Liver (tissue), 3 donors: ENCODE measurements around the gene NPR2.

Experiments used
- CTCF ChIP-seq: fragments of 150-350 bp; IDR thresholded peaks from 2 replicates; pipeline ENCODE4 v1.5.1; 2017; ENCODE audit warnings: improper control_type of control experiment, low read depth, low read length; ENCODE audit not compliant: missing input control
- FOXA1 ChIP-seq: IDR thresholded peaks from 2 replicates; pipeline ENCODE4 v1.6.1; 2016; ENCODE audit warnings: antibody characterized with exemption
- GABPA ChIP-seq, 2 donors: IDR thresholded peaks in 1 of 2; conservative IDR thresholded peaks in 1 of 2; 2 replicates each; pipeline ENCODE4 v1.6.1; 2016; ENCODE audit warnings: antibody characterized with exemption in 2 of 2, mild to moderate bottlenecking in 1 of 2, moderate library complexity in 1 of 2
- HNF4G ChIP-seq: IDR thresholded peaks from 2 replicates; pipeline ENCODE4 v1.6.1; 2016; ENCODE audit warnings: antibody characterized with exemption
- MAX ChIP-seq: IDR thresholded peaks from 2 replicates; pipeline ENCODE4 v1.6.1; 2016; ENCODE audit warnings: antibody characterized with exemption
- RAD21 ChIP-seq, 2 donors: IDR thresholded peaks; 2 replicates each; pipeline ENCODE4 v1.6.1; 2016; ENCODE audit warnings: antibody characterized with exemption in 2 of 2, mild to moderate bottlenecking in 2 of 2
- REST ChIP-seq: IDR thresholded peaks from 2 replicates; pipeline ENCODE4 v1.6.1; 2016; ENCODE audit warnings: antibody characterized with exemption, mild to moderate bottlenecking
- TAF1 ChIP-seq: conservative IDR thresholded peaks from 2 replicates; pipeline ENCODE4 v1.6.1; 2016; ENCODE audit warnings: antibody characterized with exemption, mild to moderate bottlenecking
- donor health status: healthy.
- donor health status: healthy.

- no peak for TF ChIP-seq CTCF
- no peak for TF ChIP-seq RAD21 (IDR thresholded peaks at IDR 0.05)
- TF ChIP-seq GABPA (IDR thresholded peaks at IDR 0.05 in 1 of 2, conservative IDR thresholded peaks at IDR 0.05 in 1 of 2) = no peak
- TF ChIP-seq TAF1 = no peak
- TF ChIP-seq MAX = no peak
- TF ChIP-seq HNF4G = no peak
- no peak for TF ChIP-seq REST
- TF ChIP-seq FOXA1 = no peak
Measured at GRCh38 chr9:35798658-35799374, 7.4 kb downstream of the NPR2 start.
